AG09319 (cell line): ENCODE data around the gene TTC28.

Experiments
- DNase-seq: peaks from one replicate; pipeline ENCODE4 v3.0.0-alpha.2; 2010; ENCODE audit warnings: low read depth; ENCODE audit errors: extremely low read depth
- TF ChIP-seq, protein P1 (sequence below): IDR thresholded peaks from 2 replicates; pipeline ENCODE4 v1.5.1; 2011; ENCODE audit warnings: low read depth, mild to moderate bottlenecking, inconsistent platforms, low read length, moderate library complexity

Gene TTC28

GRCh38 chr22:27998511-27999410 lies 680.9 kb downstream of the TTC28 start:
- no peak for DNase-seq
- TF ChIP-seq, protein P1, sequence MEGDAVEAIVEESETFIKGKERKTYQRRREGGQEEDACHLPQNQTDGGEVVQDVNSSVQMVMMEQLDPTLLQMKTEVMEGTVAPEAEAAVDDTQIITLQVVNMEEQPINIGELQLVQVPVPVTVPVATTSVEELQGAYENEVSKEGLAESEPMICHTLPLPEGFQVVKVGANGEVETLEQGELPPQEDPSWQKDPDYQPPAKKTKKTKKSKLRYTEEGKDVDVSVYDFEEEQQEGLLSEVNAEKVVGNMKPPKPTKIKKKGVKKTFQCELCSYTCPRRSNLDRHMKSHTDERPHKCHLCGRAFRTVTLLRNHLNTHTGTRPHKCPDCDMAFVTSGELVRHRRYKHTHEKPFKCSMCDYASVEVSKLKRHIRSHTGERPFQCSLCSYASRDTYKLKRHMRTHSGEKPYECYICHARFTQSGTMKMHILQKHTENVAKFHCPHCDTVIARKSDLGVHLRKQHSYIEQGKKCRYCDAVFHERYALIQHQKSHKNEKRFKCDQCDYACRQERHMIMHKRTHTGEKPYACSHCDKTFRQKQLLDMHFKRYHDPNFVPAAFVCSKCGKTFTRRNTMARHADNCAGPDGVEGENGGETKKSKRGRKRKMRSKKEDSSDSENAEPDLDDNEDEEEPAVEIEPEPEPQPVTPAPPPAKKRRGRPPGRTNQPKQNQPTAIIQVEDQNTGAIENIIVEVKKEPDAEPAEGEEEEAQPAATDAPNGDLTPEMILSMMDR = no peak

DNA sequence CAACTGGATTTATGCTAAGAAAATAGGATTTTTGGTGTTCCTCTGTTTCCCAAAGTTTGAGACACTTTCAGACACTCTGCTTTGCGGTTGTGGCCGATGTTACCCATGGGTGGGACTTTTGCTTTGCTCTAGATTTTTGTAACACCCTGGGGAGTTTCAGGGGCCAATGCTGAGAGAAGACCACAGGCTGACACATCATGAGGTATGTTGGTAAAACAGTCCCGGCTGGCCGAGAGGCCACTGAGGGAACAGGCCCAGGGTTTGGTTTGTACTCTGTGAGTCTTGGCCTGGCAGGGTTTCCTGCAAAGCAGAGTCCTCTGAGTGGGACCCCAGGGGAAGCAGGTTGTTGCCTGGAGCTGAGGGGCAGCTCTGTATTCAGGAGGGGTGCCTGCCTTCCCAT lies 682.1 kb downstream of the TTC28 start:
- no peak for DNase-seq
- TF ChIP-seq, protein P1 = no peak

DNA sequence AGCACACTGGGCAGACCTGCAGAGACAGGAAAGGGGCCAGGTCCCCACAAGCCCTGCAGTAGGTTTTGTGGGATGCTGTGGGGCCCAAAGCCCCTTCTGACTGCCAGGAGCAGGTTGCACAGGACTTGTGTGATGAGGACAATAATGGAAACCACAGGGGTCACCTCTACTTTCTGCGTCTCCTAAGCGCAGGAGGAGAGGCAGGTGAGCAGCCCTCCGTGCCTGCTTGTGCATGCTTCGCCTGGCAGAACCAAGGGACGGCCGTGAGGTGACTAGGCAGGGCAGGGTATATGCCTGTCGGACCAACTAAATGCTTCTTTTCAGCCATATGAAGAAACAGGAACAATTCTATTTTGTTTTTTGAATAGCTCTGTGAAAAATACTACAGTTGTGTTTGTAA lies 682.7 kb downstream of the TTC28 start:
- DNase-seq = no peak

GRCh38 chr22:27996529-27996925 lies 683.1 kb downstream of the TTC28 start:
- TF ChIP-seq, protein P1 = no peak
- DNase-seq = no peak

More for the DNA sequence above, 682.7 kb downstream of the TTC28 start:
- TF ChIP-seq, protein P1 = no peak

DNA sequence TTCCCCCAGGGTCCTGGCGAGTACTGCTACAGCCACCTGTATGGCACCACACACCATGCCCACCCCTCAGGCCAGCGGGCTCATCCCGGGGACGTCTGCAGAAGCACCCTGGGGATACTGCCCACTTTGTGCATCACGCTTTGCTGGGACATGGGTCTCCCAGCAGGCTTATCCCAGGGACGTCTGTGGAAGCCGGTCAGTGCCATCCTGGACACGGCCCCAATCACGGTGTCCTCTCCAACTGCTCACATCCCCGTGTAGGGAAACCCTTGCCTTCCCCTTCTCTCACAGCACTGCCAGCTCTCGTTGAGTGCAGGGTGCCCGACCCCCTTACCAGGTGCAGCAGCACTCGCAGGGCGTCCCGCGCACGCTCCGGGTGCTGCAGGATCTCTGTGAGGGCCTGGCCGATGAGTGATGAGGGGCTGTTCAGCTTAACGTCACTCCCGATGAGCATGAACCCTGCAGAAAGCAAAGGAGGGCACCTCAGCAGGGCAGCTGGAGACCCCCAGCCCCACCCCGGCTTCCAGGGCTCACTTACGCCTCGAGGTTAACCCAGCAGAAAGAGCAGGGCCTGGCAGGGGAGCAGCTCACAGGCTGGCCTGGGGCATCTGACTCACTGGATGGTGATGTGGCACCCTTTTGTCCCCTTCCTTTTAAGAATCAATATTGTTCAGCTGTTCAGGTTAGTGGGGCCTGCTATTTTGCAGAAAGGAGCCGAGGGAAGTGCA lies 683.7 kb downstream of the TTC28 start:
- TF ChIP-seq, protein P1 = no peak
- DNase-seq = no peak

- TF ChIP-seq, protein P1 = no peak
- DNase-seq = no peak
Measured at GRCh38 chr22:27994481-27995331, 684.9 kb downstream of the TTC28 start.
